A549 treated with CORT108297 at 1 μM for 4 hours (cell line): Measurements from ENCODE around the gene GRIA2. TPM values are rescaled to one million over a fixed set of nuclear protein-coding genes. Genes with fewer than 3 reads are reported as not detected.

ENCODE experiments used
- total RNA-seq: library from RNA; stranded (reverse); fragments of 200-300 nt; extraction: Qiagen RNA extraction; gene quantifications from 5 replicates; pipeline ENCODE4 v1.2.3, GENCODE V29; 2022

The GRIA2 gene
- total RNA-seq: not detected in 5 replicates

DNA sequence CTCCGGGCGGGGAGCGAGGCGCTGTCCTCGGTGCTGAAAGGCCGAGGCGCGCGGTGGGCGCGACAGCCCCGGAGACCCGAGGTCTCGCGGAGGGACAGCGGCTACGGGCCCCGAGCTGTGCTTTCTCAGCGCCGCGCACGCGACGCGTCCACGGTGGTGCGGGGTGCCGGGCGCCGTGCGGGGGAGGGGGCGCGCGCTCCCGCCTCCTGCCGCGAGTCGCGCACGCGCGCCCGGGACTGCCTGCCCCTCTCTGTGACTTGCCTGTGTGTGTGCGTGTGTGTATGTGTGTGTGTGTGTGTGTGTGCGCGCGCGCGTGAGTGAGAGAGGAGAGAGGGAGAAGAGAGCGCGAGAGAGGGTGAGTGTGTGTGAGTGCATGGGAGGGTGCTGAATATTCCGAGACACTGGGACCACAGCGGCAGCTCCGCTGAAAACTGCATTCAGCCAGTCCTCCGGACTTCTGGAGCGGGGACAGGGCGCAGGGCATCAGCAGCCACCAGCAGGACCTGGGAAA, at the start of gene GRIA2:
GRIA2 (plus strand) TSS at position 358 of the 511 bp plus-strand sequence. CDS start 315 bp downstream, outside the sequence.

Other genes starting within 250 kb of the GRIA2 start
- gene PDGFC, start 248.9 kb upstream of the GRIA2 start, total RNA-seq: 2.5 to 3.5 TPM (median 3.1 TPM) in 5 replicates
- gene GLRB, start 144.6 kb upstream of the GRIA2 start, total RNA-seq: 0.61 to 1.5 TPM (median 1.2 TPM) in 5 replicates